ENCODE results near the gene CLCN7. TPM values are rescaled to one million over a fixed set of nuclear protein-coding genes. Genes with fewer than 3 reads are reported as not detected.

The CLCN7 gene
- total and polyA plus RNA-seq, 2 of the 13 experiments (the other 11 are each of a cell fraction or from before 2014, with no cell fraction given) = 24.6 to 25.1 TPM

GRCh38 chr16:1435921-1436697, 38.7 kb downstream of the CLCN7 start (continued):
- TF ChIP-seq ZNF512B (CRISPR knock-in tag; IDR thresholded peaks at IDR 0.05; ENCODE audit: borderline replicate concordance) (peak; percentile 72; the same call in 1 of the 2 replicates), NAIF1 (CRISPR knock-in tag; IDR thresholded peaks at IDR 0.05; ENCODE audit: borderline replicate concordance) (no peak), NCOA1 (CRISPR knock-in tag; IDR thresholded peaks at IDR 0.05) (no peak), ZNF292 (CRISPR knock-in tag; IDR thresholded peaks at IDR 0.05; ENCODE audit: borderline replicate concordance, low read depth) (no peak), ZNF280B (CRISPR knock-in tag; IDR thresholded peaks at IDR 0.05; ENCODE audit: borderline replicate concordance) (peak; percentile 46; the same call in 1 of the 2 replicates), HNF4A (CRISPR knock-in tag; IDR thresholded peaks at IDR 0.05) (peak; percentile 66), HOXA9 (CRISPR knock-in tag; IDR thresholded peaks at IDR 0.05; ENCODE audit: borderline replicate concordance) (no peak), CENPT (CRISPR knock-in tag; IDR thresholded peaks at IDR 0.05; ENCODE audit: low read depth) (no peak), RARG (CRISPR knock-in tag; IDR thresholded peaks at IDR 0.05; ENCODE audit: low read depth) (no peak), ZNF10 (CRISPR knock-in tag; IDR thresholded peaks at IDR 0.05; ENCODE audit: borderline replicate concordance, low read depth) (no peak), ZNF883 (CRISPR knock-in tag; IDR thresholded peaks at IDR 0.05; ENCODE audit: not compliant biosample characterization) (no peak), RAD21 (CRISPR knock-in tag; IDR thresholded peaks at IDR 0.05) (no peak), NFE2L1 (CRISPR knock-in tag; IDR thresholded peaks at IDR 0.05; ENCODE audit: borderline replicate concordance) (no peak), HOXA5 (CRISPR knock-in tag; IDR thresholded peaks at IDR 0.05) (no peak), MEF2D (CRISPR knock-in tag; IDR thresholded peaks at IDR 0.05) (0 out of 2 replicates have a peak, but pooled peaks have one; percentile 31), ZMYM3 (CRISPR knock-in tag; IDR thresholded peaks at IDR 0.05) (no peak; the same call in 1 of the 2 replicates), TP53 (CRISPR knock-in tag; conservative IDR thresholded peaks at IDR 0.05) (no peak), IKZF4 (CRISPR knock-in tag; IDR thresholded peaks at IDR 0.05; ENCODE audit: borderline replicate concordance, low read depth, not compliant biosample characterization) (no peak), THAP8 (CRISPR knock-in tag; IDR thresholded peaks at IDR 0.05; ENCODE audit: borderline replicate concordance) (no peak), HDAC6 (IDR thresholded peaks at IDR 0.05; ENCODE audit: low read depth, low read length) (no peak), ZBTB8A (CRISPR knock-in tag; IDR thresholded peaks at IDR 0.05; ENCODE audit: borderline replicate concordance, low read depth) (no peak), THAP7 (CRISPR knock-in tag; IDR thresholded peaks at IDR 0.05) (peak; percentile 49; the same call in 1 of the 2 replicates), PCBP1 (IDR thresholded peaks at IDR 0.05; ENCODE audit: borderline replicate concordance, low read depth, low read length) (no peak), ZNF792 (CRISPR knock-in tag; IDR thresholded peaks at IDR 0.05) (0 out of 2 replicates have a peak, but pooled peaks have one; percentile 49)
